Activated CD8-positive, alpha-beta memory T cell treated with anti-CD3 and anti-CD28 coated beads, Interleukin-2, amount 50 U/mL, for 1 hour (primary cell): ENCODE results near the gene CARD9.
A peak's percentile ranks its signal among the peaks of the same experiment; 100 is the strongest.

Experiments
- DNase-seq: peaks from one replicate; pipeline ENCODE4 v3.0.0-alpha.2; 2020; ENCODE audit errors: extremely low read depth

The CARD9 gene

GRCh38 chr9:136401173-136401922, 27.9 kb upstream of the CARD9 start:
- no peak for DNase-seq

GRCh38 chr9:136400038-136400834, 26.8 kb upstream of the CARD9 start, which contains the start of gene SNAPC4:
SNAPC4 (minus strand) TSS chr9:136400170; CDS start chr9:136398428, 1,742 bp downstream.
- peak; percentile 34 for DNase-seq

GRCh38 chr9:136399176-136400037, 25.9 kb upstream of the CARD9 start:
- no peak for DNase-seq

- DNase-seq = no peak
Observed at GRCh38 chr9:136398286-136398685, 24.8 kb upstream of the CARD9 start.

- no peak for DNase-seq
Observed at GRCh38 chr9:136397643-136398042, 24.2 kb upstream of the CARD9 start.

- no peak for DNase-seq
Observed at GRCh38 chr9:136396219-136396515, 22.7 kb upstream of the CARD9 start.

- DNase-seq = no peak
Observed at GRCh38 chr9:136395345-136396218, 22.1 kb upstream of the CARD9 start.

- no peak for DNase-seq
Observed at GRCh38 chr9:136395020-136395340, 21.5 kb upstream of the CARD9 start.

- no peak for DNase-seq
Observed at GRCh38 chr9:136394312-136395019, 21.0 kb upstream of the CARD9 start.

GRCh38 chr9:136393531-136393930, 20.1 kb upstream of the CARD9 start:
- no peak for DNase-seq

GRCh38 chr9:136392538-136393449, 19.3 kb upstream of the CARD9 start:
- DNase-seq = no peak

- no peak for DNase-seq
Observed at GRCh38 chr9:136391737-136392537, 18.5 kb upstream of the CARD9 start.

GRCh38 chr9:136389396-136389795, 15.9 kb upstream of the CARD9 start:
- no peak for DNase-seq

- no peak for DNase-seq
Observed at GRCh38 chr9:136387217-136387616, 13.7 kb upstream of the CARD9 start.

- DNase-seq = no peak
Observed at GRCh38 chr9:136386018-136386417, 12.5 kb upstream of the CARD9 start.

- DNase-seq = no peak
Observed at GRCh38 chr9:136385015-136385414, 11.5 kb upstream of the CARD9 start.

- no peak for DNase-seq
Observed at GRCh38 chr9:136383436-136383835, 10.0 kb upstream of the CARD9 start.

- no peak for DNase-seq
Observed at GRCh38 chr9:136381966-136382513, 8.6 kb upstream of the CARD9 start.

- DNase-seq = no peak
Observed at GRCh38 chr9:136381311-136381710, 7.8 kb upstream of the CARD9 start.
